IPS-NIHi7 (cell line): ENCODE results near the gene ARFRP1.
"Not testable (repeated sequence)": the region's sequence is repeated elsewhere in the genome, so short reads cannot be mapped to it uniquely, and the experiment has no call there.

Source experiments
- DNase-seq: peaks from one replicate; pipeline ENCODE4 v3.0.0; 2012; ENCODE audit warnings: mixed read lengths; ENCODE audit errors: extremely low spot score

The ARFRP1 gene

DNA sequence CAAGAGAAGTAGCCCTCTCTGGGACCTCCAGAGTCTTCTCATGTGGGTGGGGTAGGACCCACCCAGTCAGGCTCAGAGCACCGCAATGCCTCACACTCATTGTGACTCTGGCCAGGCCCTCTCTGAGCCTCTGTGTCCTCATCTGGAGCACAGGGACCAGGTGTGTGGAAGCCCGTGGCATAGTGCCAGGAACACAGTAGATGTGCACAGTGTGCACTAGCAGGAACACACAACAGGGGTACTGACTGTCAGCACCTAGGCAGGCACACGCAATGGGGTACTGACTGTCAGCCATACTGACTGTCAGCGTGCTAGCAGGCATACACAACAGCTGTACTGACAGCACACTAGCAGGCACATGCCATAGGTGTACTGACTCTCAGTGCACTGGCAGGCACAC lies 52.5 kb downstream of the ARFRP1 start:
- no peak for DNase-seq

DNA sequence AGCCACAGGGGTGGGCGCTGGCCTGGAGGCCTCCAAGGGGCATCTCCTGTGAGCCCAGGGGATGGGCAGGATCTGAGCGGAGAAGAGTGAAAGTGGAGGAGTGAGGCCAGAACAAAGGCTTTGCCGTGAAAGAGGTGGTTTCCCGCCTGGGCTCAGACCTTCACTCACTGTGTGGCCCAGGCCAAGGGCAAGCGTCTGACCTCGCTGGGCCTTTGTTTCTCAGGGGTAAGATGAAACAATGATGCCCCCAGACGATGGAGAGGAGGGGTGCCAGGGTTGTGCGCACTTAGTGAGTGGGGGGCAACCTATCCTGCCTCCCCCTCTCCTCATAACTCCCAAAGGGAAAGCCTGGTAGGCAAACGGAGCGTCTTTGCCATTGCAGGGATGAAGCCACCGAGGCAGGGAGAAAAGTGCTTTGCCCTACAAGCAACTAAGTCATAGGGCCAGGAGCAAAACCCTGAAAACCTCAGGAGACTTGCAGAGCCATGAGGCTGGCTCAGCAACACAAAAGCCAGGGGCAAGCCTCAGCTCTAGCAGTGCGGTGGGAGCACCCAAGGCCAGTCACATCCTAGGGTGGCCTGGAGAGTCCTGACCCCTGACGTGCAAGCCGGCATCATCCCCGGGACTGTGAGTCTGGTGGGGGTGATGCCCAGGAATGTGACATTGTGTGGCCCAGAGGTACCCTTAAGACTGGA lies 53.7 kb downstream of the ARFRP1 start:
- DNase-seq, result no peak

DNA sequence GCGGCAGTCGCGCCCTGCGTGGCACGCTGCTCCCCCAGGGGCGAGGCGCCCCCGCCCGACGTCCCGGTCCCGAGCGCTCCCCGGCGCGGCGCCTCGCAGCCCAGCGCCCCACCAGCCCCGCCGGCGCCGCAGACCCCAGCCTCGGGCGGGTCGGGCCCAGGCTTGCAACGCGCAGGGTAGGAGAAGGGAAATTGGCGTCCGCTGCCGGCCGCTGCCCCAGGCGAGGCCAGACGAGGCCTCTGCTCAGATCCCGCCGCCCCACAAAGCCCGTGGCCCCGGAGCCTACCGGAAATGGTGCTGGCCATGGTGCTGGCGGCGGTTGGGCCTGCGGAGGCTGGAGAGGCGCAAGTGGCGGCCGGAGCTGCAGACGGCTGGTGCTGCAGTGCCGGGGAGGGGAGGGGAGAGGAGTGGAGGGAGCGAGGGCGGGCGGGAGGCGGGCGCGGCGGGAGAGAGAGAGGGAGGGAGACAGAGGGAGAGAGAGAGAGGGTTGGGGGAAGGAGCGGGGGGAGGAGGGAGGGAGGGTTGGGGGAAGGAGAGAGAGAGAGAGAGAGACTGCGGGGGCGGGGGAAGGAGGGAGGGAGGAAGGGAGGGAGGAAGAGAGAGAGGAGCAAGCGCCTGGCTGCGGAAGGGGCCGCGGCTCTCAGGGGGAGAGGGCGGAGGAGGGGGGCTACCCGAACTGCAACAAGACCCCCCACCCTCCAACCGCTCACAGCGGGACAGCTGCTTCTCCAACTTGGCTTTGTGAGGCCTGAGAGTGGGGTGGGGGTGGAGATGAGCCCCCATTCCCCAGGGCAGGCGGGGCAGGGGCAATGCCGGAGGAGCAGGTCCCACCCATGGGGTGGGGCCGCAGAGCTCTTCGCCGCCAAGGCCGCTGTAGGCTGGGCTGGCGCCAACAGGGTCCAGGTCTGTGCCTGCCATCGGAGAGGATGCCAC lies 54.5 kb downstream of the ARFRP1 start, which contains the start of gene STMN3:
STMN3 (minus strand) TSS at position 384 of the 933 bp plus-strand sequence; CDS start at position 305, 79 bp downstream.
- peak; percentile 92 for DNase-seq

DNA sequence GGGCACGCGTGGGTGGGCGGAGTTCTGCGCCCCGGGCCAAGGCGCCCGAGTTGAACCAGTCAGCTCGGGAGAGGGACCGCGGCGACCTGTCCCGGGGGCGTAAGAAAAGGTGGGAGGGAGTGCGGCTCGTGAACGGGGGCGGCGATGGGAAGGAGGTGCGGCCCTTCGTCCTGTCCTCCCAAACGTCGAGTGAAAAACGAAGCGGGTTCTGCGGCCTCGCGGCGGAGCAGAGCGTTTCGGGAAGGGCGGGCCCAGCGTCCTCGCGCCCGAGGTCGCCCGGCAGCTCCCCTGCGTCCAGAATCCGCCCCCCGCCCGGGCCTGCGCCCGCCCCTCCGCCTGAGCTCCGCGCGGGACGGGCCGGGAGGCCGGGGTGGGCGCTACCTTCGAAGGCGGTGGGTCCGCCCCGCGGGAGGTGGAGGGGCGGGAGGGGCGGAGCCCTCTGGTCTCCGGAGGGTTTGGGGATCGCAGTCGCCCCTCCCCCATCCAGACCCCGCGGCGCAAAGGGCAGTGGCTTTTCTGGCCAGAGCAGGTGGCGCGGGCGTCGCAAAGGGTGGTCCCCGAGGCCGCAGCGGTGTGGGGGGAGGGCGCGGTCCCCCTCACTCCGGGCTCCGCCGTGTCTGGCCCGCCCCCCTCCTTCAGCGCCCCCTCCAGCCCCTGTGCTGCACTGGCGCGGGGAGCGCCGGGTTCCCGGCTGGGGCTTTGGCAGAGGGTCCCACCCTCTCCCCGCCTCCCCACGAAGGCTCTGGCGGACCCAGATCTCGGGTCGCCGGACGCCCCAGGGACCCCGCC lies 55.4 kb downstream of the ARFRP1 start:
- DNase-seq, result no peak

DNA sequence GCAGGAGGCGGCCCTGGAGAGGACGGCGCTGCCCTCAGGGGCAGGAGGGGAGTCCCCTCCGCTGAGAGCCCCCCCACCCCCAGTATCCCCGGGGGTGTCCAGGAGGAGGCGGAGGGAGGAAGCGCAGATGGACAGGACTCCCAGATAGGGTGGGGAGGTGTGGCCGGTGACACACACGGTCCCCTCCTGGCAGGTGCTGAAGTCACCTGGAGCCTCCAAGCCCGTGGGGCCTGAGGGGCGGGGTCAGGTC lies 55.9 kb downstream of the ARFRP1 start:
- DNase-seq, result no peak

DNA sequence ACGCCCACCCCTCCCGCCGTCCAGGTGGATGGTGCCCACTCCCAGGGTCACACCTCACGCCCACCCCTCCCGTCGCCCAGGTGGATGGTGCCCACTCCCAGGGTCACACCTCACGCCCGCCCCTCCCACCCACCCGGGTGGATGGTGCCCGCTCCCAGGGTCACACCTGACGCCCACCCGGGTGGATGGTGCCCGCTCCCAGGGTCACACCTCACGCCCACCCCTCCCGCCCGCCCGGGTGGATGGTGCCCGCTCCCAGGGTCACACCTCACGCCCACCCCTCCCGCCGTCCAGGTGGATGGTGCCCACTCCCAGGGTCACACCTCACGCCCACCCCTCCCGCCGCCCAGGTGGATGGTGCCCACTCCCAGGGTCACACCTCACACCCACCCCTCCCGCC lies 57.3 kb downstream of the ARFRP1 start:
- not testable (repeated sequence) for DNase-seq

DNA sequence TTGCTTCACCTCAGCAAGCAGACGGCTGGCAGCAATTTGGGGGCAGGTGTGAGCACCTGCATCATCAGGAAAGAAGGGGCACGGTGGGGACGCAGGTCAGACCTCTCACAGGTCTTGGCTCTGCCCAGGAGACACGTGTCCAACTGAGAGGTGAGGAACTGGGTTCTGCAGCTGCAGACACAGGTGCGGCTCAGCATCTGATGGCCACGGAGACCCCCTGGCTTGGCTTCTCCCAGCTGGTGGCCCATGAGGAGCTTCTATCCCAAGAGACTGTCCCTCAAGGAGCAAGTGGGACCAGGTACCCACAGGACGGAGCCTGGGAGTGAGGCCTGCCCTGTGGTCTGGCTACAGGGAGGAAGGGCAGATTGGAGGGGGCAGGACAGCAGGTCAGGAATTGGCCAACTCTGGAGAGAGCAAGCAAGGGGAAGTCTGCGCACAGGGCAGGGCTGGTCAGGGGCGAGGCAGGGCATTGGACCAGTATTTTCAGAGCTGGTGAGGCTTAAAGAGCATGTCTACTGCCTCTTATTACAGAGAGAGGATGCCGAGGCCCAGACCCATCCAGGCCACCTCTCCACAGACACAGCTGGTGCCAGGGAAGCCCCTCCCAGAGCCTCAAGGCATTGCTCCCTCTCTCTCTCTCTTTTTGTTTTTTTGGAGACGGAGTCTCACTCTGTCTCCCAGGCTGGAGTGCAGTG lies 58.7 kb downstream of the ARFRP1 start:
- no peak for DNase-seq
